ENCODE results near the gene RNF121.

DNA sequence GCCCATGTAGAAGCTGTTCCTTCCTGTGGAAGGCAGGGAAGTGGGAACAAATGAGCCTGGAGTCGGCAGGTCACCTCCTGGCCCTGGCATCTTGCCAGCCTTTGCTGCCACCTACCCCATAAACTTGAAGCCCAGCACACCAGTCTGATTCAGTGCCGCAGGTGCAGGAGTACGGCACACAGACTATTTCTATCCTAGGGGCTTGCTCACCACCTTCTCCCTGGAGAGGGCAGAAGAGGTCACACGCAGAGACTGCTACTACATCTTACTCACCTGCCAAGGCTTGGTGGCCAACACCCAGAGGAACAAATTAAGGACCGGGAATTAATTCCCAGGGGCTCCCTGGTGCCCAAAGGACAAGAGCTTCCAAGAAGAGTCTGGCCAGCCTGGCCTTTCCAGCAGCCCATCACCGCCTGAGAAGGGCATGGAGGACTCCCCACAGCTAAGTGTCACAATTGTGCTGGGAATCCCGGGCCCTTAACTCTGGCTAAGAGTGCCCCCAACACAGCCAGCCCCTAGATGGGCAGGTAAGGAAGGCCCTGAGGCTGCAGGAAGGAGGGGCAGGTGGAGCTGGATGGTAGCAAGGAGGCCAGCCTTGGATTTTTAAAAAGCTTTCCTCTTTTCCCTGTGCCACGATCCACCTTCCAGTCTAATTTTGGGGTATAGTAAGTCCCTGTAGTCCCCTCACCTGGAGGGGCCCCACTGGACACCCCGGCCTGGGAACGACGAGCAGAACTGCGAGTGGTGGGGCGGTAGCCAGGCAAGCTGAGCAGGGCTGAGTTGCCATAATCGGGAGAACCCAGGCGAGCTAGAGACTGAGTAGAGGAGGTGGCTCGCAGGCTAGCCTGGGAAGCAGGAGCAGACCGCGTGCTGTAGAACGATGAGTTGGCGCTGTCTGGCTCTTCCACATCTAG, 76.8 kb downstream of the RNF121 start:
- TF ChIP-seq, protein P1, sequence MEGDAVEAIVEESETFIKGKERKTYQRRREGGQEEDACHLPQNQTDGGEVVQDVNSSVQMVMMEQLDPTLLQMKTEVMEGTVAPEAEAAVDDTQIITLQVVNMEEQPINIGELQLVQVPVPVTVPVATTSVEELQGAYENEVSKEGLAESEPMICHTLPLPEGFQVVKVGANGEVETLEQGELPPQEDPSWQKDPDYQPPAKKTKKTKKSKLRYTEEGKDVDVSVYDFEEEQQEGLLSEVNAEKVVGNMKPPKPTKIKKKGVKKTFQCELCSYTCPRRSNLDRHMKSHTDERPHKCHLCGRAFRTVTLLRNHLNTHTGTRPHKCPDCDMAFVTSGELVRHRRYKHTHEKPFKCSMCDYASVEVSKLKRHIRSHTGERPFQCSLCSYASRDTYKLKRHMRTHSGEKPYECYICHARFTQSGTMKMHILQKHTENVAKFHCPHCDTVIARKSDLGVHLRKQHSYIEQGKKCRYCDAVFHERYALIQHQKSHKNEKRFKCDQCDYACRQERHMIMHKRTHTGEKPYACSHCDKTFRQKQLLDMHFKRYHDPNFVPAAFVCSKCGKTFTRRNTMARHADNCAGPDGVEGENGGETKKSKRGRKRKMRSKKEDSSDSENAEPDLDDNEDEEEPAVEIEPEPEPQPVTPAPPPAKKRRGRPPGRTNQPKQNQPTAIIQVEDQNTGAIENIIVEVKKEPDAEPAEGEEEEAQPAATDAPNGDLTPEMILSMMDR (conservative IDR thresholded peaks at IDR 0.05; ENCODE audit: low read length), result no peak
- TF ChIP-seq EZH2phosphoT487 (IDR thresholded peaks at IDR 0.05; ENCODE audit: borderline replicate concordance), result no peak
